Measurements from ENCODE around the gene HK1.

HK1 gene

DNA sequence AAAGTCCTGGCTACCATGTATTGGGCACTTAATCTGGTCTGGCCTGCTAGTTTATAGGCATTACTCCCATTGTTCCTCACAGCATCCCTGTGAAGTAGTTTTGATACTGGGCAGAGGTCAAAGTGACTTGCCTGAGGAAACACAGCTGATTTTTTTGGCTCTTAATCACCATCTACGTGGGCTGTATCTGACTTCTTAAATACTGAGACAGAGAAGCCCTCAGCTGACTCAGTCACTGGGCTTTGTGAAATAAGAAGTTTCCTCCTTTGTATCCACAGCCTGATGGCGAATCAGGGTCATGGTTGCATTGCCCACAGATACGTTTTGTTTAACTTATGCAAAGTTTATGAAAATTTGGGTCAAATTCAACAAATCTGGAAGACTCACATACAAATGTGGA lies 125.2 kb downstream of the HK1 start:
- DNase-seq (ENCODE audit: low read depth, low spot score) = no peak

- no peak for DNase-seq (ENCODE audit: low read depth, low spot score)
These were observed 126.5 kb downstream of the HK1 start for GRCh38 chr10:69404786-69405185.

DNA sequence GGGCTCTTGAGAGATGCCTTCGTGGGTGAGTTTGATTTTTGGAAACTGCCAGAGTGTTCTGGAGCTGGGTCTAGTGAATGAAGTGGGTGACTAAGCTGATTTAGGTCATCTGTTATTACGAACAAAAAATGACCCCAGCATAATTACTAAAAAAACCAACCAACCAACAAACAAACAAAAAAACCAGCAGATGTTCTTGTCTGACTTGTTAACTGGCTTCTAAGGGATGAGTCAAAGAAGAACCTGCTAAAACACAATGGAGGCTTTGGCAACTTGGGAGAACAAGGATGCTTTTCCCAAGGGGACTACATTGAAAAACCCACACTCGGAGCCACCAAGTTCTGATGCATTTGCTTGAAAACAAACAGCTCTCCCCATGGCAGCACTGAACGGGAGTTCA lies 126.9 kb downstream of the HK1 start:
- no peak for DNase-seq (ENCODE audit: low read depth, low spot score)

DNA sequence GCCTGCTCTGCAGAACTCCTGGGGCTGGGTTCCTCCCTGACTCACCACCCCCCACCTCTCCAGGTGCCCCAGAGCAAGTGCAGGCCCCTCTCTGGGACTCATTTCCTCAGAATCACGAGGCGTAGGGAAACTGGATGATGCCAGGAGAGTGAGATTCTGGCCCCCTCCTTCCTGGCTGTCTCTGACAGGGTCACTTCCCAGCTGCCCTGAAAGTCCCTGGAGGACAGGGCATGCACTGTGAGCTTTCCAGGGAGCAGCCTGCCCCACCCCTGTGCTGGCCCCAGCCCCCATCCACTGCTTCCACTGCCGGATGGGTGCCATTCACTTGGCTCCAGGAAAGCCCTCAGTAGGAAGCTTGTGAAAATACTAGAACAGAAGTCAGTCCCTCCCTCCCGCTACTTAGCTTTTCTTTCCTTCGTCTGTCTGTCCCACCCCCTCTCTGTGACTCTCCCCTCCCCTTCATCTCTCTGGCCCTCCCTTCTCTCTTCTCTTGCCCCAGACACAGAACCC lies 128.1 kb downstream of the HK1 start:
- DNase-seq (ENCODE audit: low read depth, low spot score) = no peak

DNA sequence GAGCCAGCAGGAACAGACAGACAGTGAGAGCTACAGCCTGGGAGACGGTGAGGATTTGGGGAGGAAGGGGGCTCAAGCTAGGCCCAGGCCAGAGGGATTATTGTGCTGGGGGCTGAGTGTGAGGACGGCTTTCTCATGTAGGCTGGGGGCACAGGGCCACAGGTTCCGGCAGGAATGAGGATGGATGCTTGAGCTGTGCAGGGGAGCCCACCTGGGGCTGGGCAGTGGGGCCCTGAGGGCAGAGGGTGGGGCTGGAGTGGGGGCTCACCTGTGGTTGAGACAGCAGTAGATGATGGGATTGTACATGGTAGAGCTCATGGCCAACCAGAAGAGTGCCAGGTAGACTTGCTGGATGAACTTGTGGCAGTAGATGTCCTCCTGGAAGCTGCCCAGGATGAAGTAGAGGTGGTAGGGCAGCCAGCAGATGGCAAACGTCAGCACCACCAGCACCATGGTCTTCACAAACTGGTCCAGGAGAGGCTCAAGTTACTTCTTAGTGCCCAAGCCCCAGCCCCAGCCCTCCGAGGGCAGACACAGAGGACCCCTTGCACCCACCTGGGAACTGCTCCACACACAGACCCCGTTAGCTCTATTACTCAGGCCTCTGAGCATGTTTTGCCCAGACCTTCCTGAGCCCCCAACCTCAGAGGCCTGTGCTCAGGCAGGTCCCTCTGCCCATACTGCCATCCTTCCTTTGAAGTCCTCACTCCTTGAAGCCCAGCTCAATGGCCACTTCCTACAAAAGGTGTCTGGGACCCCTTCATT lies 128.7 kb downstream of the HK1 start:
- no peak for DNase-seq (ENCODE audit: low read depth, low spot score)

GRCh38 chr10:69407621-69408301 lies 129.5 kb downstream of the HK1 start:
- no peak for DNase-seq (ENCODE audit: low read depth, low spot score)

GRCh38 chr10:69408318-69409175 lies 130.3 kb downstream of the HK1 start:
- DNase-seq (ENCODE audit: low read depth, low spot score) = no peak

GRCh38 chr10:69409176-69409495 lies 130.8 kb downstream of the HK1 start:
- no peak for DNase-seq (ENCODE audit: low read depth, low spot score)

DNA sequence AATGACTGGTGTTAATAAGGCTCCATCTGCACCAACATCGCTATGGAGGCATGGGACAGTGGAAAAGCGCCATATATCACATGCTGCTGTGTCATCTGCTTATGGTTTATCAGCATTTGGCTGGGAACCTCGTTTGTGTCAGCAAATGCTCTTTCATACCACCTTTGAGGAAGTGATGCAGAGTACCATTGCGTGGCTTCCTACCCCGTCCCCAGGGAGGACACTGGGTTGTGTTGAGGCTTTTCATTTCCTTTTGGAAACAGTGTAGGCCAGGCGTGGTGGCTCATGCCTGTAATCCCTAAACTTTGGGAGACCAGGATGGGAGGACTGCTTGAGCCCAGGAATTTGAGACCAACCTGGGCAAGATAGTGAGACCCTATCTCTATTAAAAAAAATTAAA lies 131.7 kb downstream of the HK1 start:
- no peak for DNase-seq (ENCODE audit: low read depth, low spot score)

DNA sequence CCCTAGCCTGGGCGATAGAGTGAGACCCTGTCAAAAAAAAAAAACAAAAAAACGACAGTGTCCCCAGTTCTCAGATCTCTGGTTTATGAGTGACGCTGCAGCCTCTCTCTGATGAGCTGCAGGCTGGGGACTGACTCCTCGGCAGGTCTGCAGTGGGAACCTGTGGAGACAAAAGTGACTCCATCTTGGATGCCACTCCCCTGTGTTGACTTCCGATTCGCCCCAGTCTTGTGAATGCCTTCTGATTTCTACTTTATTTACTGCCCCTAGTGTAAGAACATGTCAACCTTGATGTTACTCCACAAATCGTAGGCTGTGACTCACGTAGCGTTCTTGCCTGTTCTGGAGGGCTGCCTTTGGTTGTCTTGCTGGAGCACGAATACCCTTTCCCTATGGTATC lies 132.2 kb downstream of the HK1 start:
- DNase-seq (ENCODE audit: low read depth, low spot score) = no peak

- no peak for DNase-seq (ENCODE audit: low read depth, low spot score)
These were observed 133.2 kb downstream of the HK1 start for GRCh38 chr10:69411476-69411875.

- no peak for DNase-seq (ENCODE audit: low read depth, low spot score)
These were observed 134.0 kb downstream of the HK1 start for GRCh38 chr10:69412232-69412790.

- no peak for DNase-seq (ENCODE audit: low read depth, low spot score)
These were observed 135.0 kb downstream of the HK1 start for GRCh38 chr10:69413221-69413865.

GRCh38 chr10:69414036-69415018 lies 136.0 kb downstream of the HK1 start:
- no peak for DNase-seq (ENCODE audit: low read depth, low spot score)

GRCh38 chr10:69415049-69415448 lies 136.8 kb downstream of the HK1 start:
- no peak for DNase-seq (ENCODE audit: low read depth, low spot score)

GRCh38 chr10:69415951-69416350 lies 137.7 kb downstream of the HK1 start:
- no peak for DNase-seq (ENCODE audit: low read depth, low spot score)

DNA sequence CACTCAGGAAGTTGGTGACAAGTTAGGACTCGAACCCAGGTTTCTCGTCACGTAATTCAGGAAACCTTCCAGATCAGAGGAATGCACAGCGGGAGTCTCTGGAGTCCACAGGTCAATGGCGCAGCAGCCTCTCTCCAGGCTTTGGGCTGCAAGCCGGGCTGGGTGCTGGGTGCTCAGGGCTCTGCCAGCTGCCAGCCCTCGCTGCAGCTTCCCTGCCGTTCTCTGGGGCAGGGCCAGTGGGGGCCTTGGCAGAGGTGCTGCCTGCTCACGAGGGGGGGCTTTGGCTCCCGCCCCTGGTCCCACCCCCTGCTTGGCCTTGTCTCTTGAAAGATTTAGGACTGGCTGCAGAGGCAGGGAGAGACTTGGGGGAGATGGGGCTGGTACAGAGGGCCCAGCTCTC lies 138.4 kb downstream of the HK1 start, which contains the start of gene TACR2:
Gene TACR2, minus strand, starts transcription at position 224 of the 400 bp plus-strand sequence. CDS start 595 bp downstream, outside the sequence.
- DNase-seq (ENCODE audit: low read depth, low spot score) = no peak

DNA sequence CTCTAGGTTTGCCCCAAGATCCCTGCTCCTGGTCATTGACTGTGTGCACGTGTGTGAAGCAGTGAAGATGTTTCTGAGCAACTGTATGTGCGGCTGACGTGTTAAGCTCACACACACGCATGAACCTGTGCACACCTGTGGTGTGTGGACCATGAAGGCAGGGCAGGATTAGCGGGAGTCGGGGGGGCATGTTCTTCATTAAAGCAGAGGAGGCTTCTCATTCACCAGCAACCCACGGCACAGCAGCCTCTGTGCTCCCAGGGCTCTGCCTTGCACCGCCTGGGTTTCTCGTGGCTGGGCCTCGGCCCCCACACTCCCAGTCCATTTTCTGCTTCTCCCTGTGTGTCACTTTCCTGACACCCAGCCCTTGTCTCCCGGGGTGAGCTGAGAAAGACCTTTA lies 139.2 kb downstream of the HK1 start:
- DNase-seq (ENCODE audit: low read depth, low spot score) = no peak

GRCh38 chr10:69418052-69418752 lies 139.9 kb downstream of the HK1 start:
- no peak for DNase-seq (ENCODE audit: low read depth, low spot score)

All from iPS DF 19.7 (cell line).